Fibroblast of lung (primary cell): Measurements from ENCODE around the gene TOP1.

Experiments used
- CTCF ChIP-seq, 2 donors: IDR thresholded peaks in 1 of 2; conservative IDR thresholded peaks in 1 of 2; 1 replicate in 1 of 2; 2 replicates in 1 of 2; pipeline ENCODE4 v1.5.1; 2011 to 2012; ENCODE audit warnings: low read length in 2 of 2, control low read depth in 1 of 2, inconsistent platforms in 1 of 2, low read depth in 1 of 2, mild to moderate bottlenecking in 1 of 2
- EZH2 ChIP-seq: IDR thresholded peaks from 2 replicates; pipeline ENCODE4 v1.5.1; 2012; ENCODE audit warnings: low read length, control low read depth, mild to moderate bottlenecking; ENCODE audit errors: missing control alignments

GRCh38 chr20:41136680-41137613, 108.3 kb downstream of the TOP1 start, which contains the start of gene PLCG1:
- no peak for TF ChIP-seq CTCF (conservative IDR thresholded peaks at IDR 0.05 in 1 of 2, IDR thresholded peaks at IDR 0.05 in 1 of 2; ENCODE audit: low read depth in 1 of 2, low read length in 2 of 2)
- no peak for TF ChIP-seq EZH2
